HT1080 (cell line): Measurements from ENCODE around the gene IRF2. TPM values are rescaled to one million over a fixed set of nuclear protein-coding genes. Genes with fewer than 3 reads are reported as not detected.

ENCODE experiments used
- DNase-seq: peaks from one replicate; pipeline ENCODE4 v3.0.0-alpha.2; 2015; ENCODE audit warnings: low read depth
- total RNA-seq: library from RNA; depleted of rRNA; stranded (reverse); fragments of >200 nt; shearing (Covaris generic); gene quantifications from 2 replicates; pipeline ENCODE4 v1.2.3, GENCODE V29; 2014

Gene IRF2
- total RNA-seq, 1 experiment from 2014 or later, result 22.8 TPM

DNA sequence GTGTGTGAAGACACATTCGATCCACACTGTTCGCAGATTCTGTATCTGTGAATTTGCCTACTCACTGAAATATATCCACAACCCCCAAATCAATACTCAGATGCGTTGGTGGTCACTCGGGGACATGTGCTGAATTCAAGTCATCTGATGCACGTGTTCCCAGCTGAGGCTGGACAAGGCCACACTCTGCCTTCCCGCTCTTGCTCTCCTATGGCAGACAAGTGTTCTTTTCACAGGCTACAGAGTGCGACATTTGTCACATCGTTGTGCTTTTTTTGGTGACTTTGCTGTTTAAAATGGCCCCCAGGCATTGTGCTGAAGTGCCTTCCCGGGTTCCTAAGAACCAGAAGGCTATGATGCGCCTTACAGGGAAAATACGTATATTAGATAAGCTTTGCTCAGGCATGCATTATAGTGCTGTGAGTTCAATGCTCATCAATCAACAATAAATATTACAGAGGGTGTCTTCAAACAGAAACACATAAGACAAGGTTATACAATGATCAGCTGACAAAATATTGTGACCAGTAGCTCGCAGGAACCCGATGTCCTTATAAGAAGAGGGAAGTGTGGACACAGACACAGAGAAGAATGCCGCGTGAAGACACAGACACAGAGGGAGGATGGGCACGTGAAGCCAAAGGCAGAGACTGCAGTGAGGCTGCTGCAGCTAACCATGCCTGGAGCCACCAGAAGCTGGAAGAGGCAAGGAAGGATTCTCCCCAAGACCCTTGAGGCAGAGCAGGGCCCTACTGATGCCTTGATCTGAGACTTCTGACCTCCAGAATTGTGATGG is 42.0 kb downstream of the IRF2 start:
- no peak for DNase-seq

GRCh38 chr4:184430163-184430562 is 44.2 kb downstream of the IRF2 start:
- no peak for DNase-seq

DNA sequence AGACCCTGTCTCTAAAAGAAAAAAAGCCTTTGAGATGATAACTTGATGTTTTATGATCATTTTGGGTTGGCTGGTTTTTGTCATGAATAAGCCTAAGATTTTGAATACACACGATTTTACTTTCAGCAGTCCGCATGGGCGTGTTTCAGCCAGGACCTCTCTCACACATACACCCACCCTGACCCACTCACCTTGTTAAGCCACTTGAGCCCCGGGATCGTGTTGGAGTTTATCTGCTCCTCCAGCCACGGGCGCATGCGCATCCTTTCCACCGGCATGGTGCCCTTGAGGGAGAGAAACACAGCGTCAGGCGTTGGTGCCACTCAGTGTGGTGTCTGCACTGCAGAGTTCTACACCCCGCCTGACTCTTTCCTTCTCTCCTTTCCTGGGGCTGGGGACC is 45.6 kb downstream of the IRF2 start:
- no peak for DNase-seq

DNA sequence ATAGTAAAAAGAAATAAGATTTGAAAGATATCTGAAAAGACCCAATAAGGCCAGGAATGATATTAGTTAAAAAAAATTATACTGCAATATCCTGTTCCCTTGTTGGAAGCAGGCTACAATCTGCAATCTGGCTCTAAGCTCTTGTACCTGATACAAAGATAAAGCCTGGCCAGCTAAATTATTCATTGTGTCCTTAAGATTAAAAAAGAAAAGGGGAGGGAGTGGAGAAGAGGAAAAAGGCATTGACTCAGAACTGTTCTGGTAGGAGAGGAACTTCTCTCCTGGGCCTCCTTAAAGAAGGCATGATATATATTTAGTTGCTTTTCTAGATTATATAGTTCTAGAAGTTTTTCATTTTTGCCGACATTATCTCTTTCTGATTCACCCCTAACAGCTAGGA is 46.7 kb downstream of the IRF2 start:
- no peak for DNase-seq

GRCh38 chr4:184427093-184427492 is 47.3 kb downstream of the IRF2 start:
- no peak for DNase-seq

- no peak for DNase-seq
These were observed 49.2 kb downstream of the IRF2 start for GRCh38 chr4:184424993-184425758.

DNA sequence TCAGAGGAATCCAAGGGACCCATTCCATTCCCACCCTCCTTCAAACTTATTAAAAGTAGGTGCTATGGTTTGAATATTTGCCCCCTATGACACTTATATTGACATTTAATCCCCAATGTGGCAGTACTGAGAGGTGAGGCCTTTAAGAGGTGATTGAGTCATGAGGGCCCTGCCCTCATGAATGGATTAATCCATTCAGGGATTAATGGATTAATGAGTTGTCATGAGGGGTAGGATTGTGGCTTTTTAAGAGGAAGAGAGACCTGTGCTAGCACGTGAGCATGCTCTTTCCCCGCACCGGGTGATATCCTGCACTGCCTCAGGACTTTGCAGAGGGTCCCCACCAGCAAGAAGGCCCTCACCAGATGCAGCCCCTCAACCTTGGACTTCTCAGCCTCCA is 50.1 kb downstream of the IRF2 start:
- DNase-seq, result no peak

DNA sequence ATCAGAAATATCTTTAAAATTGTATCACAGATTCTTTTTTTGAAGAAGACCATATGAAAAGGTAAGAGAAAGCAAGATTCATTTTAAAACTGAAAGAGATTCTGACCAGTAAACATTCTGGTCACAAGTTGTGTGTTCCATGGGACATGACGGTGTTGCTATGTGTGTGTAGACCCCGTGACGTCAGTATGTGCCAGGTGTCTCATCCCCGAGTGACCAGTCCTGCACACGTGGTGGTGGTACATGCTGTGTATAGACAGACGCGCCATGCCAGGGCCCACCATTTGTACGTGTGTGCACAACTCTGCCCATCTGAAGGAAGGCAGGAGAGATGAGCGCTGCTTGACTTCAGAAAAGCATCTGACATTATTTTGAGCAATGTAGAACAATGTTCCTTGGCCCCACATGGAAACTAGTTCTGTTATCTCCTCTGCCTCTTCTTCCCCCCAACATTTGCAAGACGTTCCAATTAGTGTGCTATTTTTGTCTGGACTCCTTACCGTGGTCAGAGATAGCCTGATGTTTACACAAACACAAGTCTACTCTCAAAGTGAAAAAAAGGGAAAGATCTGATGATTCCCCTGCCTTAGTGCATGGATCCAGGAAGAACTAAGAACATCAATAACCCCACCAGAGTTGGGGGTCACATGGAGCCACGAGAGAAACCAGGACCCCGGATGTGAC is 51.2 kb downstream of the IRF2 start:
- no peak for DNase-seq

DNA sequence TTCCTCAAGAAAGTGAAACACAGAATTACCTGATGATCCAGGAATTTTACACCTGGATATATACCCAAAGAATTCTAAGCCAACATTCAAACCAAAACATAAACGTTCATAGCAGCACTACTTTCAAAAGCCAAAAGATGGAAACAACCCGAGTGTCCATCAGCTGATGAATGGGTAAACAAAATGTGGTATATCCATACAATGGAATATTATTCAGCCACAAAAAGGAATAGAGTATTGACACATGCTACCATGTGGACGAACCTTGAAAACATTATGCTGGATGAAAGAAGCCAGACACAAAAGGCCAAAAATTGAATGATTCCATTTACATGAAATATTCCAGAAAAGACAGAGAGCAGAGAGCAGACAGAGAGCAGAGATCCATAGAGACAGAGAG is 52.0 kb downstream of the IRF2 start:
- no peak for DNase-seq

DNA sequence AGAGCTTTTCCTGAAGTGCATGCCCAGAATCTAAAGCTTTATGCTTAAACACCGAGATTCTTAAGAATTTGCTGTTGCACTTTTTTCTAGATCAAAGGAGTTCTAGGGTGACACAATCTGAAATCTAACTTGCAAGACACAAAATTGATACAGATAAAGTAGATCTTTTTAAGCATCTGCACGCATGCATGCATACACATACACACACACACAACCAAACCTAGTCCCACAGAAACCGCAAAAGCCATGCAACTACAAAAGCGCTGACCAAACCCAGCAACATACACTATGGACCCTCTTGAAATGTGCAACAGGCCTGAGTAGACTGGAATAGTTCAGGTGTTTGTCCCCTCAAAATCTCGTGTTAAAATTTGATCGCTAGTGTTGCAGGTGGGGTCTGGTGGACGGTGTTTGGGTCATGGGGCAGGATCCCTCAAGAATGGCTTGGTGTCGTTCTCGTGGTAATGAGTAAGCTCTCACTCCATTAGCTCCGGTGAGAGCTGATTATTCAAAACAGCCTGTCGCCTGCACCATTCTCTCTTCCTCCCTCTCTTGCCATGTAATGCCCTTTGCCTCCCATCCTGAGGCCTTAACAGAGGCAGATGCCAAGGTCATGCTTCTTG is 52.7 kb downstream of the IRF2 start:
- DNase-seq, result no peak

DNA sequence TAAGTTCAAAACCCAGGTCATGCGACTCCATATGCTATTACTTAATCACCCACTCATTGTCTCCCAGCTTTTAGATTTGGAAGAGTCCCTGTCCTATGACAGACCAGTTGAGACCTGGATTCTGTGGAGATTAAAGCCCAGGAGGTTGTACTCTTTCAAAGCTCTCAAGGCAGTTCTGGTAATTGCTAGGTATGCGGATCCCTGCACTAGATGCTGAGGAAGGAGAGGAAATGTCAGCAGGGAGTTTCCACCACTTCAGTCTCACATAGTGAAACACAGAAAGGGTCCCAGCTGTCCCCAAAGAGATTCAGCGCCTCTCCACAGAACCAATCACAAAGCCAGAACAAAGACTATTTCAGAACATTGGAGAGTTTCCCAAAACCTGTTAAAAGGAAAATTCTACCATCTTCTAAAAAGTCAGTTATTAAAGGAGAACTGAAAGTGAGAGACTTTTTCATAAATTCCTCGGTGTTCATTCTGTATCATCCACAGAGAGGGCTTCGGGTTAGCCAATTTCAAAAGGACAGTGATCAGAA is 53.4 kb downstream of the IRF2 start:
- no peak for DNase-seq

DNA sequence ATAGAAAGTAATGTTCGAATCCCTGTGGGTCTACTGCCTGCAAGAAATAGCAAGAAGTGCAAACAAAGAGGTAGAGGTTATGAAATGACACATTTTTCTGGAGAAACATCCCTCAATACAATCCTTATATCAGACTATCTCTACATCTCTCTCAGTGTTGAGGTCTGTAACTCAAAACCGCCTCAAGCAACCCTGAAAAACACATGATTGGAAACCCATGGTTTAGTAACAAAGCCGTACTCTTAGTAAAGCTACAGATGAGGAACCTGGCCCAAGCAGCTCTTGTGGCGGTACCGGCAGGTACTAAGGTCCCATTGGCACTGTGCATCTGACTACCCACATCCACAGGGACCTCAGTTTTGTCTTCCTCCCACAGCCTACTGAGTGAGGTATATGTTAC is 53.9 kb downstream of the IRF2 start:
- DNase-seq, result no peak

GRCh38 chr4:184419976-184420375 is 54.4 kb downstream of the IRF2 start:
- no peak for DNase-seq

GRCh38 chr4:184417802-184418511 is 56.4 kb downstream of the IRF2 start:
- peak; percentile 95 for DNase-seq

DNA sequence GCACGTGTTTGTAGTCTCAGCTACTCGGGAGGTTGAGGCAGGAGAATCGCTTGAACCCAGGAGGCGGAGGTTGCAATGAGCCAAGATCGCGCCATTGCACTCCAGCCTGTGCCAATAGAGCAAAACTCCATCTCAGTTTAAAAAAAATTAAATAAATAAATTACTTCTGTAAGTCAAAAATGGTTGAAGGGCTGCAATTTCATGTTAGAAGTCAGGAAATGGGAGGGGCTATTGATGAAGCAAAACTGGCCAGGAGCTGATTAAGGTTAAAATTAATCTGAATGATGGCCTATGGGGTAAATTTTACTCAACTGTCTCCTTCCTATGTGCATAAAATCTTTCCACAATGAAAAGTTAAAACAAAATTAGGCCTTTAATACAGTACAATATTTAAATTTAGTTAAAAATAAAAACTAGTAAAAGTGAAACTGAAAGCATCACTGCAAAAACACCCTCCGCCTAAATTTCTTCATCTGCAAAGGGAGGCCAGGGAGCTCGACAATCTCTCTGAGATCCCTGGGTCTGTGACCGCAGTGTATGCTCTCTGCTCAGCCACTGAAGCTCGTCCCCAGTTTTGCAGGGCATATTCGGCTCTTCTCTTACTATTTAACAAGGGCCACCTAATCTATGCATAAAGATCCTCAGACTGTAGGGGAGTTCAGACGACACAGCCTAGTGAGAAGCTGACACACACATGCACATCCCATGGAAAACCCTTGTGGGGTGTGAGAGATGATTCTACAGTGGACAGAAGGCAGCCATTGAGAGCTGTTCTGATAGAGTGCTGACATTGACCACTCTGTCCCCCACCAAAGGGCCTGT is 57.2 kb downstream of the IRF2 start:
- DNase-seq, result peak; percentile 33

GRCh38 chr4:184415071-184415470 is 59.3 kb downstream of the IRF2 start:
- no peak for DNase-seq

- no peak for DNase-seq
These were observed 60.9 kb downstream of the IRF2 start for GRCh38 chr4:184413261-184414046.

GRCh38 chr4:184410748-184411147 is 63.6 kb downstream of the IRF2 start:
- no peak for DNase-seq
